Ammon's horn (tissue), 1 donor: ENCODE data around the gene TMX3.

Experiments used
- DNase-seq: peaks from one replicate; pipeline ENCODE4 v3.0.0-alpha.2; 2016; ENCODE audit warnings: low spot score

TMX3 gene

GRCh38 chr18:68713131-68713530 is 1.8 kb downstream of the TMX3 start:
- DNase-seq: no peak

GRCh38 chr18:68707646-68708045 is 7.3 kb downstream of the TMX3 start:
- DNase-seq: no peak

GRCh38 chr18:68705119-68705518 is 9.8 kb downstream of the TMX3 start:
- no peak for DNase-seq

- DNase-seq: no peak
Observed at GRCh38 chr18:68703326-68703725, 11.6 kb downstream of the TMX3 start.

GRCh38 chr18:68701353-68701752 is 13.6 kb downstream of the TMX3 start:
- no peak for DNase-seq

- no peak for DNase-seq
Observed at GRCh38 chr18:68699043-68699442, 15.9 kb downstream of the TMX3 start.

- DNase-seq: no peak
Observed at GRCh38 chr18:68696937-68697336, 18.0 kb downstream of the TMX3 start.

GRCh38 chr18:68694316-68694715 is 20.6 kb downstream of the TMX3 start:
- peak; percentile 65 for DNase-seq

GRCh38 chr18:68693091-68693815 is 21.7 kb downstream of the TMX3 start:
- peak; percentile 47 for DNase-seq

GRCh38 chr18:68679528-68679927 is 35.4 kb downstream of the TMX3 start:
- DNase-seq: no peak

- DNase-seq: peak; percentile 31
Observed at GRCh38 chr18:68676913-68677312, 38.0 kb downstream of the TMX3 start.

GRCh38 chr18:68667121-68667520 is 47.8 kb downstream of the TMX3 start:
- no peak for DNase-seq

- DNase-seq: no peak
Observed at GRCh38 chr18:68666381-68666780, 48.5 kb downstream of the TMX3 start.

GRCh38 chr18:68665628-68666027 is 49.3 kb downstream of the TMX3 start:
- DNase-seq: no peak

- no peak for DNase-seq
Observed at GRCh38 chr18:68662754-68663153, 52.2 kb downstream of the TMX3 start.

GRCh38 chr18:68660354-68661183 is 54.3 kb downstream of the TMX3 start:
- DNase-seq: peak; percentile 63

- no peak for DNase-seq
Observed at GRCh38 chr18:68648191-68648590, 66.7 kb downstream of the TMX3 start.

- DNase-seq: no peak
Observed at GRCh38 chr18:68642003-68642402, 72.9 kb downstream of the TMX3 start.

- no peak for DNase-seq
Observed at GRCh38 chr18:68640861-68641260, 74.0 kb downstream of the TMX3 start.

GRCh38 chr18:68638613-68639012 is 76.3 kb downstream of the TMX3 start:
- DNase-seq: no peak

GRCh38 chr18:68627812-68628211 is 87.1 kb downstream of the TMX3 start:
- DNase-seq: no peak
